GM18526 (cell line): Measurements from ENCODE around the gene TNFAIP8L3.

Experiments
- POLR2A ChIP-seq: IDR thresholded peaks from 3 replicates; pipeline ENCODE4 v1.6.1; 2011; ENCODE audit not compliant: insufficient read length; ENCODE audit errors: extremely low read depth

Gene TNFAIP8L3

GRCh38 chr15:51121631-51122225 lies 27.0 kb upstream of the TNFAIP8L3 start:
- no peak for TF ChIP-seq POLR2A

GRCh38 chr15:51121118-51121517 lies 26.4 kb upstream of the TNFAIP8L3 start:
- TF ChIP-seq POLR2A: no peak

GRCh38 chr15:51119120-51119519 lies 24.4 kb upstream of the TNFAIP8L3 start:
- no peak for TF ChIP-seq POLR2A

GRCh38 chr15:51117270-51117669 lies 22.6 kb upstream of the TNFAIP8L3 start:
- TF ChIP-seq POLR2A: no peak

- TF ChIP-seq POLR2A: no peak
Observed at GRCh38 chr15:51114437-51115119, 19.9 kb upstream of the TNFAIP8L3 start.

GRCh38 chr15:51112078-51112477 lies 17.4 kb upstream of the TNFAIP8L3 start:
- TF ChIP-seq POLR2A: no peak

GRCh38 chr15:51111061-51111460 lies 16.4 kb upstream of the TNFAIP8L3 start:
- TF ChIP-seq POLR2A: no peak

GRCh38 chr15:51110171-51110570 lies 15.5 kb upstream of the TNFAIP8L3 start:
- no peak for TF ChIP-seq POLR2A

- TF ChIP-seq POLR2A: no peak
Observed at GRCh38 chr15:51108933-51109550, 14.3 kb upstream of the TNFAIP8L3 start.

- TF ChIP-seq POLR2A: no peak
Observed at GRCh38 chr15:51107612-51108011, 12.9 kb upstream of the TNFAIP8L3 start.

- no peak for TF ChIP-seq POLR2A
Observed at GRCh38 chr15:51106481-51106880, 11.8 kb upstream of the TNFAIP8L3 start.

GRCh38 chr15:51105430-51106016 lies 10.8 kb upstream of the TNFAIP8L3 start:
- TF ChIP-seq POLR2A: no peak

- no peak for TF ChIP-seq POLR2A
Observed at GRCh38 chr15:51104512-51104911, 9.8 kb upstream of the TNFAIP8L3 start.

- no peak for TF ChIP-seq POLR2A
Observed at GRCh38 chr15:51103330-51103729, 8.6 kb upstream of the TNFAIP8L3 start.

- no peak for TF ChIP-seq POLR2A
Observed at GRCh38 chr15:51100785-51101489, 6.2 kb upstream of the TNFAIP8L3 start.
